ENCODE measurements around the gene CDK11B.
A peak's percentile ranks its signal among the peaks of the same experiment; 100 is the strongest.
"Not testable (repeated sequence)": the region's sequence is repeated elsewhere in the genome, so short reads cannot be mapped to it uniquely, and the experiment has no call there.

CDK11B gene

GRCh38 chr1:1647567-1648241 lies 11.1 kb downstream of the CDK11B start:
- not testable (repeated sequence) for DNase-seq

- not testable (repeated sequence) for DNase-seq
These were observed 12.5 kb downstream of the CDK11B start for GRCh38 chr1:1646326-1646725.

DNA sequence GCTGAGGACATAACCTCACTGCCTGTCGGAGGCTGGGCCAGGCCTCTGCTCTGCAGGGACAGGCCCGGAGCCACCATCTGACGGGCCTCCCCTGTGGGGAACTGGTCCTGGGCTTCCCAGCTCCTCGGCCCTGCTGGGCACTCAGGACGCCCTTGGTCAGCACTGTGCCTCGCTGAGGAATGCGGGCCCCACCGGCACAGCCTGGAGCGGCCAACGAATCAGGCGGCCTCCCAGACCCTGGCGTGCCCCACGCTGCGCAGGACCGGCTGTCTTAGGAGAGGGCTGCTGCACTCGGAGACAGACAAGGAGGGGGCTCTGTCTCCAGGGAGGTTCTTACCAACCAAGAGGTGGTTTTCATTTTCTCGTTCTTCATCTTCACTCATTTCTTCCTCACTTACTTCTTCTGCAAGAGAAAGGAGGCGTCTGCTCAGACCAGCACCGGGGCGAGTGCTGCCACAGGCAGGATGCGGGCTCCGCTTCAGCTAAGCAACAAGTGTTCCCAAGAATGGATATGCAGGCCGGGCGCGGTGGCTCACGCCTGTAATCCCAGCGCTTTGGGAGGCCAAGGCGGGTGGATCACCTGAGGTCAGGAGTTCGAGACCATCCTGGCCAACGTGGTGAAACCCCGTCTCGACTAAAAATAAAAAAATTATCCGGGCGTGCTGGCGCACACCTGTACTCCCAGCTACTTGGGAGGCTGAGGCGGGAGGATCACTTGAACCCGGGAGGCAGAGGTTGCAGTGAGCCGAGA lies 17.9 kb downstream of the CDK11B start:
- not testable (repeated sequence) for DNase-seq

DNA sequence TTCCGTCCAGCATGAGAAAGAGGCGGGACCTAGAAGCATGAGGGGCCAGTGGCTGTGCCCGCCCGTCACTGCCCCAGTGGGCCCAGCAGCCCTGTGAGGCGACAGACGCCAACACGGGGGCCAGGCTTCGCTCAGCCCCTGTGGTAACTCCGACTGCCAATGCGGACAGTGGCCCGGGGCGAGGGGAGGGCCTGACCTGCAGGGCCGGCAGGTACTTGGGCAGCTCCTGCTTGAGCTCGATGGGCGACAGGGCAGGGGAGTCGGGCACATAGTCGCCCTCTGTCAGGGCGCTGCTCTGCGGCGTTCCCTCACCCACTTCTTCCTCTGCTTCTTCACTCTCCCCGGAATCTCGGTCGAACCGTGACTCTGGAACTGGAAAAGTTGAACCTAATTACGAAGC lies 18.7 kb downstream of the CDK11B start:
- not testable (repeated sequence) for DNase-seq

DNA sequence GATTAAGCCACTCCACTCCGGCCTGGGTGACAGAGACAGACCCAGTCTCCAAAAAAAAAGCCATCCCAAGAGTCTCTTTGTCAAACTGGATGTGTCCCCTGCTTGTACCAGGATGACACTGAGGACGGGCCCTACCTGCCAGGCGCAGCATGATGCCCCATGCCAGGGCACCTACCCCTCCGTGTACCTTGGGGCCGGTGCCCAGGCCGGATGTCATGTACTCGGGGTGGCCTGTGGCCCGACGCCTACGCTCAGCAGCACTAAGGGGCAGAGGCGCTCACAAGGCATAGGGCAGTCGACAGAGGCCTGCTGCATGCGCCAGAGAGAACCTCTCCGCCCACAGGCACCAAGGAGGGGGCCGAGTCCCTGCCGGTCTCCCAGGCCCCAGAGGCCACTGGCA lies 19.4 kb downstream of the CDK11B start:
- DNase-seq = not testable (repeated sequence)

- not testable (repeated sequence) for DNase-seq
These were observed 20.3 kb downstream of the CDK11B start for GRCh38 chr1:1638528-1638927.

- DNase-seq = not testable (repeated sequence)
These were observed 21.3 kb downstream of the CDK11B start for GRCh38 chr1:1637479-1637875.

DNA sequence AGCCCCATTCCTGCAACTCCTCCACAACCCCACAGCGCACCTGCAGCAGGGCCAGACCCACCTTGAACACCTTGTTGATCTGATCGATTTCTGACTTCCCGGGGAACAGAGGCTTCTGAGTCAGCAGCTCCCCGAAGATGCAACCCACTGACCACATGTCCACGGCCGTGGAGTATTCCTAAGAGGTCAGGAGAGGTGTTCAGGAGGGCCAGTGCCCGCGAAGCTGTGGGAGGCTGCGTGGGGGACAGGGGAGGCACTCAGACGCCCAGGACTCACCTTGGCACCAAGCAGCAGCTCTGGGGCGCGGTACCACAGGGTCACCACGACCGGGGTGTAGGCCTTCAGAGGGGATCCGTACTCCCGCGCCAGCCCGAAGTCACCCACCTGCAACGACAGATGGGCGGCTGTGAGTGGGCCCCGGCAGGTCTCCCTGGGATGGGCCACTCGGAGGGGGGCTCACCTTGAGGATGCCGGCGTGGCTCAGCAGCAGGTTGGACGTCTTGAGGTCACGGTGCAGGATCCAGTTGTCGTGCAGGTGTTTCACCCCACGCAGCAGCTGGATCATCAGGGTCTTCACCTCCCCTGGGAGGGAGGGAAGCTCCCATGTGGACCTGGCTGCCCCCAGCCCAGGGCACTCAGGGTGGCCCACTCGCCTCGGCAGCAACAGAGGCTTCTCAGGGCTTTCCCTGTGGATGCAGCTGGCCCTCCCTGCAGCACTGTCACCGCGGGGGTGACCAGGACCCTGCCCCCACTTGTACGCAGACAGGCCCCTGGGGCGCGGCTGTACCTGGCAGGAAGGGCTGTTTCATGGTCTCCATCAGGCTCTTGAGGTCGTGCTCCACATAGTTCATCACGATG lies 22.0 kb downstream of the CDK11B start:
- not testable (repeated sequence) for DNase-seq

DNA sequence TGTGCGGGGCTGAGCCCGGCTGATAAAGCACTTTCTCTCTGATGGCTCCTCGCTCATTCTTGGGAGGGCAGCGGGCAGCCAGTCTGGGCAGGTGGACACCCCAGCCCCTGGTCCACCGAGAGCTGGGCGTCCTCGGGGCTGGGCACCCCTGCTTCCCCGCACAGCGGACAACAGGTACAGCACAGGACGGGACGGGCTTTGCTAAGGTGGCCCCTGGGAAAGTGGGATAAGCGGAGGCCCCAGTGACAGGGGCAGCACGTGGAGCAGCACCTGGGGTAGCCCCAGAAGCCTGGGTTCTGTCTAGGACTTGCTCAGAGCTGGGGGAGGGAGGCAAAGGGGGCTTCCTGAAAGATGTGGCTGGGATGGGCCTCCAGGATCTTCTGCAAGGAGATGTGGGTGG lies 24.2 kb downstream of the CDK11B start:
- not testable (repeated sequence) for DNase-seq

- DNase-seq = not testable (repeated sequence)
These were observed 25.4 kb downstream of the CDK11B start for GRCh38 chr1:1633409-1633808.

DNA sequence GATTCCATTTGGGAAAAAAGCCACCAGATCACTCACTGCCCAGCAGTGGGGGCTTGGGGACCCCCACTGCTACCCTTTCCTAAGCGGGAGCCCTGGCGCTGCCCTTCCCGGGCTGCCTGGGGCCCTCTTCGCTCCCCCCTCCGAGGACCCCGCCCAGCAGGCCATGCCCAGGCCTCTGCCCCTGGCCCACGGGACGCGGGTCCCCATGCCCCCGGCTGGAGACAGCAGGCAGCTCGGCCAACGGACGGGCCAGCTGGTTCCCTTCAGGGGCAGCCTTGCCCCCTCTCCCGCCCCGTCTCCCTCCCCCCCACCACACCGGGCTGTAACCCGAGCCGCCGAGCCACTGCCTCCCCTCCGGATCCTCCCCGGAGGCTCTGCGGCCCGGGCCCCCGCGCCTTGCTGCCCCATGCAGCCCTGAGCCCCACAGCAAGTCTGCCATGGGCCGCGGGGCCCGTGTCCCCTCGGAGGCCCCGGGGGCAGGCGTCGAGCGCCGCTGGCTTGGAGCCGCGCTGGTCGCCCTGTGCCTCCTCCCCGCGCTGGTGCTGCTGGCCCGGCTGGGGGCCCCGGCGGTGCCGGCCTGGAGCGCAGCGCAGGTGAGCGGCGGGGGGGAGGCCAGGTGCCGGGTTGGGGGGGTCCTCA lies 26.9 kb downstream of the CDK11B start, which contains the start of gene MMP23B:
Gene MMP23B, plus strand, starts transcription at position 392 of the 639 bp plus-strand sequence. Its CDS starts 46 bp downstream, at position 438.
- no peak for DNase-seq

DNA sequence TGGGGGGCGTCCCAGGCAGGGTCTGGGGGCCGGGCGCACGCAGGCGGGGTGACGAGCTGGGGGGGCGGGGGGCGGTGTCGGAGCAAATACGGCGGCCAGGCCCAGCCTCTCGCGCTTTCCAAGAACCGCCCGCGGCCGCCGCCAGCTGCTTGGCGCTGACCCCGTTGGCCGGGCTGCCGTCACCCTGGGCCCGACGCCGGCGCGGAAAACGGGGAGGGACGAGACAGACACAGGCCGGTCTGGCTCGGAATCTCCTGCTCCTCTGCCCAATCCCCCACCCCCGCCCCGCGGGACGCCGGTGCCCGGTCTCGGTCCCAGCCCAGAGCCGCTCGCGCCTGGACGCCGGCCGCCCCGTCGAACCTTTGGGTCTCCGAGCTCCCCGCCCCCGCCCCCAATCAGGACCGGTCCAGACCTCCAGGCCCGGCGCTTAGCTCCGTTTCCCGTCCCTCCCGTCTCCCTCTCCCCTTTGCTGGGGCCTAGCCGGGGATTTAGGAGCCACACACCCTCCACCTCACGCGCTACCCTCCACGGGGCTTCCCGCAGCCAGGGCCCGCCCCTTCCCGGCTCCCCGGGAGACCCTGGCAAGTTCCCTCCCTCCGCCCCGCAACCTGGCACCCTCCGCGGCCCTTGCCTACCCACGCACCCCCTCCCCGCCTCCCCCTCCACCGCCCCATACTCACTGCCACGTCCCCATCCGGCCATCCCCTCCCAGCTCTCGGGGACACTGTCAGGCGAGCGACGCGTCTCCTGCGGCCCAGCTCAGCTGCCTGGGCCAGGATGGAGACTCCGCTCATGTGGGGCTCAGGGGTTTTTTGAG lies 27.6 kb downstream of the CDK11B start:
- DNase-seq = peak; percentile 6 to 21

GRCh38 chr1:1630191-1630964 lies 28.4 kb downstream of the CDK11B start:
- DNase-seq = no peak

DNA sequence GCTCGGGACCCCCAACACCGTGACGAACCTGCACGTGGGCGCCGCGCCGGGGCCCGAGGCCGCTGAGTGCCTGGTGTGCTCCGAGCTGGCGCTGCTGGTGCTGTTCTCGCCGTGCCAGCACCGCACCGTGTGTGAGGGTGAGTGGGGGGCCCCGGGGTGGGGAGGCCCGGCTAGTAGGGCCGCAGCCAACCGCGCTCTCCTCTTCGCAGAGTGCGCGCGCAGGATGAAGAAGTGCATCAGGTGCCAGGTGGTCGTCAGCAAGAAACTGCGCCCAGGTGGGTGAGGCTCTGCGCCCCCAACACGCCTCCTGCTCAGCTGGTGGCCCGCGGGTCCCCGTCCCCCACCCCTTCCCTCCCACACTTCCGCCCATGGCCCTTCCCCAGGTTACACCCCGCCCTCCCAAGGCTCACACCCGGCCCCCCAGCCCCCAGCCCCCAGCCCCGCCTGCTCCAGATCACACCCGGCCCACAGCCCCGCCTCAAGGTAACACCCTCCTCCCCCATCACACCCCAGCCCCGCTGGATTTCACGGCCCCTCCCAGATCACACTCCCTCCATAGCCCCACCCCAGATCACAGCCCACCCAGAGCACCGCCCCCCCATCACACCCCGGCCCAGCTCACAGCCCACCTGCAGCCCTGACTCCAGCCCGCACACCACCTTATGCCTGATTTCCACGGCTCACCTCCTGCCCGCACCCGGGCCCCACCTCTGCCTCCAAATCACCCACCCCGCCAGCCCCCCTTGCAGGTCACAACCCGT lies 29.2 kb downstream of the CDK11B start:
- no peak for DNase-seq

DNA sequence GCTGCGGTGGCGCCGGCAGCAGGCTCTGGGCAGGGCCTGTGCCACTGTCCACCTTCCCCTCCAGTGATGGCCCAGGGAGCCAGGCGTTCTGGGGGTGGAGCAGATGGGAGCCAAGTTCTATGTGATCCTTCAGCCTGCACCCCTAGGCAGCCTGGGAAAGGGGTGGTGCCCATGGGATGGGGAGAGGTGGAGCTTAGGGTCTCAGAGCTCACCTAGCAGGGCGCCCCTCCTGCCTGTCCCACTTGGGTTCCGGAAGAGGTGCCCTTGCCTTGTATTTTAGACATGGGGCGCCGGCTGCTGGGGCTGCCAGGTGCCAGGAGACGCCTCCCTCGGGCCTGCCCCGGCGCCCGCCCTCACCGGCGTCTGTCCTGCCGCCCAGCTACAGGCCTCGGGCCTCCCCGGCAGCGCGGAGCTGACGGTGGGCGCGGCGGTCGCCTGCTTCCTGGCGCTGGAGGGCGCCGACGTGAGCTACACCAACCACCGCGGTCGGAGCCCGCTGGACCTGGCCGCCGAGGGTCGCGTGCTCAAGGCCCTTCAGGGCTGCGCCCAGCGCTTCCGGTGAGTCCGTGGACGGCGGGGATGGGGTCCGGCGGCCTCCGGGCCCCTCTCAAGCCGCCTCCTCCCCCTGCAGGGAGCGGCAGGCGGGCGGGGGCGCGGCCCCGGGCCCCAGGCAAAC lies 29.9 kb downstream of the CDK11B start:
- no peak for DNase-seq

GRCh38 chr1:1627829-1628753 lies 30.7 kb downstream of the CDK11B start:
- no peak for DNase-seq

- no peak for DNase-seq
These were observed 31.5 kb downstream of the CDK11B start for GRCh38 chr1:1627261-1627828.

Measured in hippocampal formation (tissue), 2 donors.